H4 (cell line): ENCODE results near the gene SHD. TPM values are rescaled to one million over a fixed set of nuclear protein-coding genes. Genes with fewer than 3 reads are reported as not detected.
A peak's percentile ranks its signal among the peaks of the same experiment; 100 is the strongest.
"Not testable (repeated sequence)": the region's sequence is repeated elsewhere in the genome, so short reads cannot be mapped to it uniquely, and the experiment has no call there.

ENCODE experiments used
- DNase-seq: peaks from one replicate; pipeline ENCODE4 v3.0.0-alpha.2; 2015; ENCODE audit warnings: low spot score
- total RNA-seq: library from RNA; depleted of rRNA; stranded (reverse); fragments of >200 nt; shearing (Covaris generic); gene quantifications from 2 replicates; pipeline ENCODE4 v1.2.3, GENCODE V29; 2014

The SHD gene
- total RNA-seq, 1 experiment from 2014 or later, result not detected

DNA sequence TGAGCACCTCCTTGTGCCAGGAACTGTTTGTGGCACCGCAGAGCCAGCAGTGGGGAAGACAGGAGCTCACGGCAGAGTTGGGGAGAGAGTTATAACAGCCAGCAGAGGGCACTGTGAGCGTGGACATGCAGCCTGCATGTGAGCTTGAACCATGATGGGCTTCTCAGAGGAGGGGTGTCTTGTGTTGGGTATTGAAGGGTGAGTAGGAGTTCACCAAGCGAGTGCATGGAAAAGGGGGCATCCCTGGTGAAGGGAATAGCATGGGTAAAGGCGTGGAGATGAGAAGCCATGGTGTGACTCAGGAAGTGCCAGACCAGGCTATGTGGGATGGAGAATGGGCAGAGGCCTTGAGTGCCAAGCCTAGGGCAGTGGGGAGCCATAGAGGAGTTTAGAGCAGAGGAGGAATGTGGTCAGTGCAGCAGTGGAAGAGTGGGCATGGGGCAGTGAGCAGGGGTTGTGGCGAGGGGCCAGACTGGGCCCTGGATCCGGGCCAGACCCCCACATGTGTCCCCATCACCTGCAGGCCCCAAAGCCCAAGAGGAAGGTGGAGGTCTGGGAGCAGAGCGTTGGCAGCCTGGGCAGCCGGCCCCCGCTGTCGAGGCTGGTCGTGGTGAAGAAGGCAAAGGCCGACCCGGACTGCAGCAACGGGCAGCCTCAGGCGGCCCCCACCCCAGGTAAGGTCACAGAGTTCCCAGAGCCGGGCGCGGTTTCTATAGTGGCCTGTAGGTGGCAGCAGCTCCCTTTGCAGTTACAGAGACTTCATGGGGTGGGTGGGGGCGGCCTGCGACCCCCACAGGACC, 11.8 kb upstream of the SHD start:
- DNase-seq, result peak; percentile 64

DNA sequence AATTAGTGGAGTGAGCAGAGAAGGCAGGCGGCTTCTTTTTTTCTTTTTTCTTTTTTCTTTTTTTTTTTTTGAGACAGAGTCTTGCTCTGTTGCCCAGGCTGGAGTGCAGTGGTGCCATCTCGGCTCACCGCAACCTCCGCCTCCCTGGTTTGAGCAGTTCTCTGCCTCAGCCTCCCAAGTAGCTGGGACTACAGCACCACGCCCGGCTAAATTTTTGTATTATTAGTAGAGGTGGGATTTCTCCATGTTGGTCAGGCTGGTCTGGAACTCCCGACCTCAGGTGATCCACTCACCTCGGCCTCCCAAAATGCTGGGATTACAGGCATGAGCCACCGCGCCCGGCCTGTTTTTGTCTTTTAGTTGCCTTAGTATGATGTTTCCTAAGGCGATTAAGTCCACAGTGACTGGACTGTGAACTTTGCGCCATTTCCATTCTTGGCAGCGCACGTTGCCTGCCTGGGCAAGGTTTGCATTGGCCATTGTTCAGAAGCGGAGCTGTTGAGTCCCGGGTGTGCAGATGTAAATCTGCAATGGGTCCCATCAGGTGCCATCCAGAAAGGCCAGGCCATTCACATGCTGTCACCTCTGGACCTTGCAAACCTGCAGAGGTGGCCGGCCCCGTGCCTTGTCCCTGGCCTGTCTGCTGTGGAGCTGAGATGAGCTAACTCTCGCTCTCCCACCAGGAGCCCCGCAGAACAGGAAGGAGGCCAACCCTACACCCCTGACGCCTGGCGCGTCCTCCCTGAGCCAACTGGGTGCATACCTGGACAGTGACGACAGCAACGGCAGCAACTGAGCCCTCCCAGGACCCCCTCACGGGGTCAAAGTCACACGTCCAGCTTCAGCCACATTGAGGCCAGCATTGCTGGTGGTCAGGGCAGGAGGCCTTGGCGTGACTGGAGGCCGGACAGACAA, 10.9 kb upstream of the SHD start:
- DNase-seq, result no peak

DNA sequence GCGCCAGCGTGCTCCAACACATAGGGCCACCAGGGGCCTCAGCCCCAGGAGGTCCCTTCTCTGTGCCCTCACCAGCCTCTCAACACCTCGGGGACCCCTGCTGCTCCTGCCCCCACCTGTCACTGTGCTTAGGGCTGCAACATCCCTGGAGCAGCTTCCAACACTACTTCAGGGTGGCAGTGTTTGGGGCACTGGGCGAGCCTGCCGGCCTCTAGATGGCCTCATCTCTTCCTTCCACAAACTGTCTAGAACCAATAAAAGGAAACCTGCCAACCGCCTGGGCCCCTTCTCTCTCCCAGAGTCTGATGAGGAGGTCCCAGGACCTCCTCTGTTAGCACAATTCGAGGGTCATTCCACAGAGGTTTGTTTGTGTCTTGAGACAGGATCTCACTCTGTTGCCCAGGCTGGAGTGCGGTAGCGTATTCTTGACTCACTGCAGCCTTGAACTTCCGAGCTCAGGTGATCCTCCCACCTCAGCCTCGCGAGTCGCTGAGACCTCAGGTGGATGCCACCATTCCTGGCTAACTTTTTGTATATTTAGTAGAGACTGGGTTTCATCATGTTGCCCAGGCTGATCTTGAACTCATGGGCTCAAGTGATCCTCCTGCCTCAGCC, 10.1 kb upstream of the SHD start:
- no peak for DNase-seq

DNA sequence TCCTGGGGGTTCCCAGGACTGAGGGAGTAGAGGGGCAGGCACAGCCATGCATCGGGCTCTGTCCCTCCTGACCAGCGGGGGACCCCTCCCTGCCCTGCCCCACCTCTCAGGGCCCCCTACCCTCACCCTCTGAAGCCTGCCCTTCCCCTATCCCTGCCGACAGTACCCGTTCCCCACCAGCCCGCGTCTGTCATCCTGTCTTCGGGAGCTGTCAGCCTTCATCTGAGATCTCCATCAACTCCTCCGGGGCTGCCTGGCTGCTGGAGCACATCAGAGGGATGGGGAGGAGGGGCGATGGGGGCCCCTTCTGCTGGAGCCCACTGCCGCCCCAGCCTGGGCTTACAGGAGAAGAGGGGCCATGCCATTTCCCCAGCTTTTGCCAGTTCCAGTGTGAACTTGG, 6.2 kb upstream of the SHD start:
- DNase-seq, result no peak

DNA sequence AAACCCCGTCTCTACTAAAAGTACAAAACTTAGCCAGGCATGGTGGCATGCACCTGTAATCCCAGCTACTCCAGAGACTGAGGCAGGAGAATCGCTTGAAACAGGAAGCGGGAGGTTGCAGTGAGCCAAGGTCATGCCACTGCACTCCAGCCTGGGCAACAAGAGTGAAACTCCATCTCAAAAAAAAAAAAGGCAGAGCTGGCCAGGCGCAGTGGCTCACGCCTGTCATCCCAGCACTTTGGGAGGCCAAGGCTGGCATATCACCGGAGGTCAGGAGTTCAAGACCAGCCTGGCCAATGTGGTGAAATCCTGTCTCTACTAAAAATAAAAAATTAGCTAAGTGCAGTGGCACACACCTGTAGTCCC, 4.8 kb upstream of the SHD start:
- DNase-seq, result not testable (repeated sequence)

DNA sequence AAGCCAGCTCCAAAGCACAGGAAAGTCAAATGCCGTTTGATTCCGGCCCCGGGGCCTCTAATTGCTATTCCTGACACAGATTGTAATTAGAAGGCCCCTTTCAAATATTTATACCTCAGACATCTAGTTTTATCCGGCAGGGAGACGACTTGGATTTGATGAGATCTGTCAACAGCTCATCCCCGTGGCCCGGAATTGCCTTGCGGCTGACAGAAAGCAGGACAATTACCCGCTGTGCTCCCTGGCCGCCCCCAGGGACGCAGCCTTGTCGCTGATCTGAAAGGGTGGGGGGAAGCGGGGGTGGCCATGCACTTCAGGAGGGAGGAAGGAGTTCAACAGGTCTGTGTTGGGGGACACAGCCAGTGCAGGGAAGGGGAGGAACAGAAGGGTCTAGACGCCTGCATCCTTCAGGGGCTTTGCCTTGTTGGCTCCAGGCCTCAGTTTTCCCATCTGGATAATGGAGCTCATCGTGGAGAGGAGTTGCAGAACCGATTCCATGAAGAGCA, 1.8 kb upstream of the SHD start:
- DNase-seq, result no peak

DNA sequence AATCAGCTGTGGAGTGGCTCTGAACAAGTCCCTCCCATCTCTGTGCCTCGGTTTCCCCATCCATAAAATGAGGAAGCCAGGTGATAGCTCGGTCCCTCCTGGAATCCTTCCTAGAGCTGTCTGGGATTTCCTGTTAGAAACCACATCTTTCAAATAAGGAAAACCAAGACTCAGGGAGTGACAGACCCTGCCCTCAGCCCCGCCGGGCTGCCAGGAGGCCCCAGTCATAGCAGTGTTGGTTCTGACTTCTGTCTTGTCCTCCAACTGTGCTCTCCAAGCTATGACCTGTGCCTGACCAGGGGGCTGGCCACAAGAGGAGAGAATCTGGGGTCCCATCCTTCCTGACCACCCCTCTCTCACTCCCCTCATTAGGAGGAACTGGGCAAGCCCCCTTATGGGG, 1.1 kb upstream of the SHD start:
- no peak for DNase-seq

DNA sequence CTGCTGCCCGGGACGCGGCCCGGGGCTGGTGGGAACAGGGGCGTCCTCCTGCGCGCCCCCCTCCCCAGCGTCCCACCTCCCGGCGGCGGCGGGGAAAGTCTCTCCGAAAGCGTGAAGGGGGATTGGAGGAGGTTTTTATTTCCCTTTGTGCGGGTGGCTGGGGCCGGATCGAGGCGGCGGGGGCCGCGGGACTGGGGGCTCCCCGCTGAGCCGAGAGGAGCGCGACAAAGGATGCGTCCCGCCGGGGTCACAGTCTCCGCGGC, 132 bp downstream of the SHD start:
- DNase-seq, result no peak

DNA sequence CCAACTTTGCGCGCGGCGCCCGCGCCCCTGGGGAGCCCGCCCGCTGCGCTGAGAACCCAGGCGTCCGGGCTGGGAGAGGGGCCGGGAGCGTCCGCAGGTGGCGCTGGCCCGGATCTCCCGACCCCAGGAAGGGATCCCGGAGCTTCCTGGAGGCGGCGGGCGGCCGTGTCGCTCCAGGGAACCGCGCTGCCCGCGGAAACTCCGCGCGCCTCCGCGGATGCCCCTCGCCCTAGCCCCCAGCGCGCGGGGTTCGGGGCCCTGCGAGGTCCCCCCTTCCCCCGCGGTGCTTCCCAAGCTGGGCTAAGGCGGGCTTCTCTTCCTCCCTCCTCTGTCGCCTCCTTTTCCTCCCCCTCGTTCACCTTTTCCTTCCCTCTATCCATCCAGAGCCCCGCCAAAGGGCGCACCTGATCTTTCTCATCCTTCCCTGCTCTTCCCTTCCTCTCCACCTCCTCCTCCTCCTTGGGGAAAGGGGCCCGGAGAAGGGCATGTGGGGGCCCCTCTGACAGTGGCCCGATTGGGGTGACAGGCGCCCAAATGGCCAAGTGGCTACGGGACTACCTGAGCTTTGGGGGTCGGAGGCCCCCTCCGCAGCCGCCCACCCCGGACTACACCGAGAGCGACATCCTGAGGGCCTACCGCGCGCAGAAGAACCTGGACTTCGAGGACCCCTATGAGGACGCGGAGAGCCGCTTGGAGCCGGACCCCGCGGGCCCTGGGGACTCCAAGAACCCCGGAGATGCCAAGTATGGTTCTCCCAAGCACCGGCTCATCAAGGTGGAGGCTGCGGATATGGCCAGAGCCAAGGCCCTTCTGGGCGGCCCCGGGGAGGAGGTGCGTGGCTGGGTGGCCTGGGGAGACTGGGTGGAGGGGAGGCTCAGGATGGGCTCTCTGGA, 710 bp downstream of the SHD start:
- no peak for DNase-seq

DNA sequence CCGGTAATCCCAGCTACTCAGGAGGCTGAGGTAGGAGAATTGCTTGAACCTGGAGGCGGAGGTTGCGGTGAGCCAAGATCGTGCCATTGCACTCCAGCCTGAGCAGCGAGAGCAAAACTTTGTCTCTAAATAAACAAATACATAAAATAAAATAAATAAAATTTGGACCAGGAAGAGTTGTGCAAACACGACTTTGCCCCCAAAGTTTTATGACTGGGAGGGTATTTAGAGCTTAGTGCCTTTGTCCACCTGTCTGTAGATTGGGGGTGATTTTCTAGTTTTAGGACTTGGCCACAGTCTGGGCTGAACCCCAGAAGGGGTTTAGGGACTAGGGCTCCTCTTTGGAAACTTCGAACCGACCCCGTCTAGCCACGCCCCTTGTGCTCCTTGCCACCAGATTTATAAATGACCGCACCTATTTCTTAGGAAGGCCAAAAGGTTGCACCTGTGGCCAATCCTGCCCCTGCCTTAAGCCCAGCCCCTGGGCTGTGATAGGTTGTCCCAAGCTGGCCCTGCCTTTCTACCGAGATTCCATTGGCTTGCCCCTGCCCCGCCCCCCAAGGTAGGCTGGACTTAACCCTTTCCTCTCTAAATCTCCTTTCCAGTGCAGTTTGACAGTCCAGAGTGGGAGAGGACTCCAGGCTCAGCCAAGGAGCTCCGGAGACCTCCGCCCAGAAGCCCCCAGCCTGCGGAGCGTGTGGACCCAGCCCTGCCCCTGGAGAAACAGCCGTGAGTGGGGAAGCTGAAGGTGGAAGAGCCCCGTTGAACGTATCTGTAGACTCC, 5.3 kb downstream of the SHD start:
- DNase-seq, result no peak

DNA sequence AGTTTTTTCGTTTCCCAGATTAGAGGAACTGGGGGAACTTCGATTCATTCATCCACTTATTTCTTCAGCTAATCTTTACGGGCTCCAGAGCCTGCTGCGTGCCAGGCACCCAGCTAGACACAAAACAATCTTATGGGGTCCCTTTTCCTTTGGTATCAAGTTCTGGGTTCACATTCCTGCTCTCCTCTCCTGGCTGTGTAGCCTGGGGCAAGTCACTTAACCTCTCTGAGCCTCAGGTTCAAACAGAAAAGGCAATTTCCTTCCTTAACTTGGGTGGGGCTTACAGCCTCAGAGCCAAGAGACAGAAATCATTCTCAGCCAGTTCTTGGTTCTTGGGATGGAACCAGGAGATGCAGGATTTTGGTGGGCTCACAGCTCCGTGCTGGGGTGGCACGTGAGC, 5.9 kb downstream of the SHD start:
- DNase-seq, result no peak

DNA sequence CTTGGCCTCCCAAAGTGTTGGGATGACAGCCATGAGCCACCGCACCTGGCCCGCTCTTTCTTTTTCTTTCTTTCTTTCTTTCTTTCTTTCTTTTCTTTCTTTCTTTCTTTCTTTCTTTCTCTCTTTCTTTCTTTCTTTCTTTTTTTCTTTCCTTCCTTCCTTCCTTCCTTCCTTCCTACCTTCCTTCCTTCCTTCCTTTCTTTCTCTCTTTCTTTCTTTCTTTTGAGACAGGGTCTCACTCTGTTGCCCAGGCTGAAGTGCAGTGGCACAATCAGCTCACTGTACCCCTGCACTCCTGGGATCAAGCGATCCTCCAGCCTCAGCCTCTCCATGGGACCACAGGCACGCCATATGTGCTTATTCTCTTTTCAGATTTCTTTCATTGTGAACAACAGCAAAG, 7.1 kb downstream of the SHD start:
- DNase-seq, result not testable (repeated sequence)

DNA sequence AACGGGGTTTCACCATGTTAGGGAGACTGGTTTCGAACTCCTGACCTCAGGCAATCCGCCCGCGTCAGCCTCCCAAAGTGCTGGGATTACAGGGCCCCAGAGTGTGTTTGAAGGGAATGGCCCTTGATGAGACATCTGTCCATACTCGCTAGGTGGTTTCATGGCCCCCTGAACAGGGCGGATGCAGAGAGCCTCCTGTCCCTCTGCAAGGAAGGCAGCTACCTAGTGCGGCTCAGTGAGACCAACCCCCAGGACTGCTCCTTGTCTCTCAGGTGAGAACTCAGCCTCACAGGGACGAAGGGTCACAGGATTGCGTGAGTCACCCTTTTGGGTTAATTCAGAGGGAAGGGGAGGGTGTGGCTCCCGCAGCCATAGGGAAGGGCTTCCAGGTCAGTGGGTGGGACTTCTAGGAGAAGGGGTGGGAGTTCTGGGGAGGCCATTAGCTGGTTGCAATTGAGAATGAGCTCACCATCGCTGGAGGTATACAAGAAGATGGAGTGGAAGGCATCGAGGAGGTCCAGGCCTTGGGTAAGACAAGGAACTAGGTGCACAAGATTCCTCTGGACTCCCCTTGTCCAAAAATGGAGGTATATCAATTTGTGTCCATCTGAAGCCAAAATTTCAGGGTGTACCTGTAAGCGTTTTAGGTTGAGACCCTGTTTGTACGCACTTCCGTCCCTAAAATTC, 9.2 kb downstream of the SHD start:
- DNase-seq, result no peak

DNA sequence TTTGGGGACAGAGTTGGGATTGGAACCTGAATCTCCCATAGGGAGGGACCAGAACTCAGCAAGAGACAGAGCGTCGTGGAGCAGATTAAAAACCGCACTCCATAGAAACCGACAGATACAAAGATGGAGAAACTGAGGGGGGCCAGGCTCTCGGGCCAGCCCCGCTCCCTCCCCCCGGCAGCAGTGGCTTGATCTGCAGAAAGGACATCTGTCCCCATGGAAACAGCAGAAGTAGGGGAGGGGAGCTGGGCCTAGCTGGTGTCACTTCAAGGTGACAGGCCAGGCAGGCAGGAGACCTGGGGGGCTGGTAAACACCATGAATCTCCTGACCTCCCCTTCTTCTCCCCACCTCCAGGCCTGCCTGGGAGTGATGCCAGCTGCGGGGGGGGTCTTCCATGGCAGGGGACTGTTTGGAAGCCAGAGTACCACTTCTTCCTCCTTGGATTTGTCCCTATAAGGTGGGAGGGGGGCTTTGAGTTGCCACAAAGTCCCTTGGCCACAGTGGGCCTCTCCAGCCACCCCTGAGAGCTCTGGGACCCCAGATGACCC, 12.2 kb downstream of the SHD start:
- no peak for DNase-seq

DNA sequence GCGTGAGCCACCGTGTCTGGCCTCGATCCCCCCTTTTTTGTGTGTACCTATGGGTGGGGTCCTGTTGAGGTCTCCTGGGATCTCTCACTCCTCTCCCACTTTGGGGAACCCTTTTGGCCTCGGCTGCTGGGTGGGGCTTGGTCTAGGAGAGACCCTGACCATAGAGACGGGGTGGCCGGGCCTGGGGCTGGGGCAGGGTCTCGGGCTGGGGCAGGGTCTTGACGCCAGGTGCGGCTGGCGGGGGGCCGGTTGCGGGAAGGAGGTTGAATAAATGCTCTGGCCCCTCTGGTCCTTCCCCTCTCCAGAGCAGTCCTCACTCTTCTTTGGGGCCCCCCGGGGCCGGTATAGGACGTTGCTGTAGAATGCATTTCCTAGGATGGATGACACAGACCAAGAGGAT, 13.4 kb downstream of the SHD start:
- DNase-seq, result no peak

DNA sequence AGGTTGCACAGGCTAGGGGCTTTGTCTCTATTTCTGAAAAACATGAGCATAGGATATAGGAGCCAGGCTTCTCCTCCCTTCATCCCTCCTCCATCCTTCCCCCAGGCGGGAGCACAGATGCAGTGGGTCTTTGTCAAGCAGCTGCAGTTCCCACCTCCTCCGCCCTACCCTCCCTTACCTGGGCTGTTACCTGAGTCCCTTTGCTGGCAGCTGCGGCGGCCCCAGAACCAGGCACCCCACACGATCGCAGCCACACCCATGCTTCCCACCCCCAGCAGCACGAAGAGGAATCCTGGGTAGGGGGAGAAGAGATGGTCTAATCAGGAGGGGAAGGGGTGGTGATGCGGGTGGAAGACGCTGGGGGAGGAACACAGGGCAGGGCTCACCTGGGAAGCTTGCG, 15.3 kb downstream of the SHD start:
- DNase-seq, result no peak

DNA sequence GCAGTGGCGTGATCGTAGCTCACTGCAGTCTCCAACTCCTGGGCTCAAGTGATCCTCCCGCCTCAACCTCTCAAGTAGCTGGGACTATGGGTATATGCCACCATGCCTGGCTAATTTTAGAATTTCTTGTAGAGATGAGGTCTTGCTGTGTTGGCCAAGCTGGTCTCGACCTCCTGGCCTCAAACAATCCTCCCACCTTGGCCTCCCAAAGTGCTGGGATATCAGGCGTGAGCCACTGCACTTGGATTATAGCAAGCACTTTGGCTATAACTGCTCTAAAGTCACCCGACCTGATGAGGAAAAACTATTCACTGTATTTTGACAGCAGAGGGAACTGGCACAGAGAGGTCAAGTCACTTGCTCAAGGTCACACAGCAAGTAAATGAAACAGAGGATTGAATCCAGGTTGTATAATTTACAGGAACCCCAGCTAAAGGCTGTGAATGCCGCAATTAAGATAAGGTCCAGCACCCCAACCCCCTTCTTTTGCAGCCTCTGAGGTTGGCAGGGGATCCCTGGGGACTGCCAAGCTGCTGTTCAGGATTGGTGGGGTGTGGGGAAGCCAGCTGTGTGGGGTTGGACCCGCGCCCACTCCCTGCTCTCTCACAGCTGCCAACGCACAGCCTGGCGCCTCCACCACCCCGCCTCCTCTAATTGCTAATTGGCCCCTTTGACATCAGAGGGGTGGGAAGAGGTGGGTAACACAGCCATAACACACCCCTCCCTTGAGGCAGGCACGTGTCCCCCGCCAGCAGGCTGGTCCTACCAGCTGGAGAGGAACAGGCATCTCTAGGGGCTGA, 17.1 kb downstream of the SHD start:
- peak; percentile 66 for DNase-seq

DNA sequence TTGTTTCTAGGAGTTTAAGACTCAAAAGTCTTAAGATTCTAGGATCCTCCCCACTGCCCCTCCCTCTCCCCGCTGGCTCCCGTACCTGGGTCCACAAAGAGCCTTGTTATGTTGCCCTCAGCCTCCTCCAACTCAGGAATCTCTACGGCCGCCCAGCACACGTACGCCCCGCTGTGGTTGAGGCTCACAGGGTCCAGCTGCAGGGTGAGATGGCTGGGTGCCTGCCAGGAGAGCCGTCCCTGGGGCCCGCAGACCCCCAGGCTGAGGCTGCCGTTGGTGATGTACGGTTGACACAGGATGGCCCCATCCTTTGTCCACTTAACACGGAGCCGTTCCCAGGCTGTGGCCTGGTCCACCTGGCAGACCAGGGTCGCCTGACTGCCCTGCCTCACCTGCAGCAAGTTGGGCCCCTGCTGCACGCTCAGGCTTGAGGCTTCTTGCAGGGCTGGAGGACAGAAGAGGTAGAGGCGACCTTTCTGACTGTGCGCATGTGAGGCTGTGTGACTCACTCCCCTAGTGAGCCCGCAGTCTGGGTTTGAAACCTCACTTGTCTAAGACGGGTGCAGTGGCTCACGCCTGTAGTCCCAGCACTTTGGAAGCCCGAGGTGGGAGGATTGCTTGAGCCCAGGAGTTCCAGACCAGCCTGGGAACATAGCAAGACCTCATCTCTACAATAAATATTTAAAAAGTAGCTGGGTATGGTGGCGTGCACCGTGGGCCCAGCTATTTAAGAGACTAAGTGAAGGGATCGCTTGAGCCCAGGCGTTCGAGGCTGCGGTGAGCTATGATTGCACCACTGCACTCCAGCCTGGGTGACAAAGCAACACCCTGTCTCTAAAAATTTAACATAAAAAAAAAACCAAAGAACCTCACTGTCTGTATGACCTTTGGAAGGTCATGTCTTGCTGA, 19.1 kb downstream of the SHD start:
- no peak for DNase-seq
